ENCODE results near the gene KIAA1755.

KIAA1755 gene

GRCh38 chr20:38217791-38218565, 42.6 kb downstream of the KIAA1755 start:
- no peak for DNase-seq

GRCh38 chr20:38216746-38217595, 43.6 kb downstream of the KIAA1755 start:
- no peak for DNase-seq

DNA sequence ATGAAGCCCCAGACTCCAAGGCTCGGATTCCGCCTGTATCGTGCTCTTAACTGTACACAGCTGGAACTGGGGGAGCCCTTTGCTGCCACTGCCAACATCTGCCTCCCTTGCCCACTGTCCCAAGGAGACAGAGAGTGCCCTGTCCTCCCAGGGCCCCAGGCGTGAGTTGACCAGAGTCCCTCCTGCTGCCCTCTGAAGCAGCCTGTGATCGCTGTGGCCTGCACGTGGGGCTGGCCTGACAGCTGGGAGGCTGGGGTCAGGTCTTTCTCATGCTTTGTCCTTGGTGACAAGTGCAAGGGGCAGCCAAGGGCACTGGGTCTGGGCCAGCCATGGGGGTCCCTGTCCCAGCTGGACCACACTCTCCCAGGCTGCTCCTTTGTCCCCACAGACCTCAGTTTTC, 44.3 kb downstream of the KIAA1755 start:
- DNase-seq, result no peak

GRCh38 chr20:38215194-38216182, 45.0 kb downstream of the KIAA1755 start:
- DNase-seq, result no peak

DNA sequence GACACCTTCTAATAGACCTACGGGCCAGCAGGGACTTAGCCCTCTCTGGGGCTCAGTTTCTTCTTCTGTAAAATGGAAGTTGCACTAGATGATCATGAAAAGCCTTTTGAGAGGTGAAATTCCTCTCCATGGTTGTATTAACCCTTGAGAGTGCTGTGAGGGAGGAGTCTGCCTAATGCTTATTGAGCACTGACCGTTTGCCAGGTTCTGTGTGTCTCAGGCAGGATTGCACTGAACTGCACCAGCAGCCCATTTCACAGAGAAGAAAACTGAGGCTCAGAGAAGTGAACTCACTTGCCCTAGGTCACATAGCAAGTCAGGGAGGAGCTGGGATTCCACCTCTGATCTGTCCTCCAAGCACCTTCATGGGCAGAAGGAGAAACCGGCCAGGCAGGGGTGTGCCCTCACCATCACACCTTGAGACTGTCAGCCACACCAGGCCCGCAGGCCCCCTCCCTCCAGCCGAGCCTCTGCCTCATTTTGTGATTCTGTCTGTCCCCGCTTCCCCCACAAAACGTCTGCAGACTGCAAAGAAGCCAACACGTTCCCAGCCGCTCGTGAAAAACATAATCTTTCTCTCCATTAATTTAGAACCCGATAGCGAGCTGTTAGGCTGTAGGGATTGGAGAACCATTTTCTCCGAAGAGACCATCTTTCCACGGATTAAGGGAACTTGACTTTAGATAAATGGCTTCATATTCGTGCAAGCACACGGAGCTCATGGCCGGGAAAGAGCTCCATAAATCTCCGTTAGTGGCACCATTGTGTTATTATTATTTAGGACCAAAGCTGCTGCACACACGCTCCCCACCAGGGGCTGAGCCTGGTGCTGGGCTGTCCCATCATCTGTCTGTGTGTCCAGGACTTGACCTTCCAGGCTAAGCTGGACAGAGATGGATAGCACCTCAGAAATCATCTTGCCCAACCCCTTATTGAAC, 46.0 kb downstream of the KIAA1755 start:
- no peak for DNase-seq

DNA sequence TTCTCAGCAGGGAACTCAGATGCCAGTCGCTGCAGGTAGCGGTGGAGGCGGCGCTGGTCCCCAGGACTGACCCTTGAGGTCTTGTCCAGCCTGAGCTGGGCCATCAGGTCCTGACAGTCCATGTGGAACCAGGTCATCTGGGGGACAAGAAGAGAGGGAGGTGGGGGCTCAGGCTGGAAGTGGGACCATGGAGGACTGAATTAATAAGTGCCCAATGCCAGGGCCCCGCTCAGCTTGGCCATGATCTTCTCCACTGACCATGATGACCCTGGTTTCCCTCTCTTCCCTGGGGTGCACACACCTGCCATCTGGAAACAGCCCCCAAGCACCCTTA, 47.0 kb downstream of the KIAA1755 start:
- no peak for DNase-seq

DNA sequence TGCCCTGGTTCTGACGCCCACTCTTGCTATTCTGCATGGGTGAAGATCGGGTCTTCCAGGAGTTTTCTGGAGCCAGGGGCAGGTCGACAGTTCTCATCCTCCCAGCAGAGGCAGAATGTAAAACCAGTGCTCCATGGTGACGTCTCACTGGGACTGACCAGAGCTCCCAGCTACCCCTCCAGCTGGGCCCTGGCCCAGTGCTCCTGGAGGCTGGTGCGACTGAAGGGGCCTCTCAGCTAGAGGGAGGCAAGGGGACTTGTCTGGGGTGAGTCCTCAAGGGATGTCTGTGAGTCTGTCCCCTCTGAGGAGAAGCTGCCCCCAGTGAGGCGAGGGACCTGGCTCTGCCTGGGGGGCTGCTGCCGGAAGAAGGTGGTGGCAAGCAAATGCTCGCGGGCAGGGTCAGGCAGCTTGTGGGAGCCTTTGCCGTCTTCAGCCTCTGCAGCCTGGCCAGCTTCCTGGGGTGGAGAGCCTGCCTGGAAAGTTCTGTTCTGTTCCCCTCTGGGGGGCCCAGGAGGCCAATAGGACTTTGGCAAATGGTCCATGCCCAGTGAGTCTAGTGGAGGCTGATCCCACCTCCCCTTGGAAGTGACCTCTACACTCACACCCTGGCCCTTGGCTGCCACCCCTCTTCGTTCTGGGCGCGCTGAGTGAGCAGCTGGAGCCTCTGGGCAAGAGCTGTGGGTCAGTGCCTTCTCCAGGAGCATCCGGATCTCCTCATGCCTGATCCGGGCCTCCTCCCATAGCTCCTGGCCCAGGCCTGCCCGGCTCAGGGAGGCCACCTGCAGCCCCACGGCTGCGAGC, 47.5 kb downstream of the KIAA1755 start:
- no peak for DNase-seq

- no peak for DNase-seq
These were observed 49.1 kb downstream of the KIAA1755 start for GRCh38 chr20:38211200-38212097.

DNA sequence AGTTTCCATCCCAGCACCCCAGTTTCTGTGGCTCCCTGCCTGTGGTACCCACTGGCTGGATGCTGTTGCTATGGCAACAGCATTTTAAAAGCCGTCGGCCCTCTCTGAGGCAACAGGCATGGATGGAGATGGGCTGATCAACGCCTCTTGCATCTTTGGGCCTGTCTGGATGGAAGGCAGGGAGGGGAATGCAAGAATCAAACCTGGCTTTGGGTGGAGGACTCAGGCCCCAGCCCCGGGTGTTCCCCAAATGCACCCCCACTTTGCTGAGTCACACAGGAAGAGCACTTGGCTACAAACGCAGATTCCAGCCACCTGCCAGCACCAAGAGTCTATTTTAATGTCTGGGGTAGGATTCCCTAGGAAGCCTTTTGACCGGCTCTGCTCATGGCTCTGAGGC, 49.8 kb downstream of the KIAA1755 start:
- DNase-seq, result no peak

GRCh38 chr20:38209736-38210405, 50.7 kb downstream of the KIAA1755 start:
- no peak for DNase-seq

- no peak for DNase-seq
These were observed 51.4 kb downstream of the KIAA1755 start for GRCh38 chr20:38209054-38209675.

GRCh38 chr20:38208523-38208922, 52.0 kb downstream of the KIAA1755 start:
- no peak for DNase-seq

GRCh38 chr20:38208088-38208487, 52.4 kb downstream of the KIAA1755 start:
- DNase-seq, result no peak

GRCh38 chr20:38207621-38208020, 52.9 kb downstream of the KIAA1755 start:
- no peak for DNase-seq

GRCh38 chr20:38205001-38205400, 55.5 kb downstream of the KIAA1755 start:
- no peak for DNase-seq

DNA sequence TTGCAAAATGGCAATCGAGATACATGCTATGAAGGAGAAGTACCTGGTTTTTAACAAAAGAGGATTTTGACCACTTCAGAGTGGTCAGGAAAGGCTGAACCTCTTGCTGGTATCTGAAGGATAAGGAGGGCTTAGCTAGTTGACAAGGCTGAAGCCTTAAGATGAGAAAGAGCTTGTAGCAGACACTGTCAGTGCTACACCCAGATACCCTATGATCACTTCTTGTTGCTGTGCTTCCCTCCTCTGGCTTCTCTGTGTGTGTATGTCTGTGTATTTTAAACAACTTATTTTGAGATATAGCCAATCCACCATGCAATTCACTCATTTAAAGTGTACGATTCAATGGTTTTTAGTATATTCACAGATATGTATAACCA, 56.6 kb downstream of the KIAA1755 start:
- DNase-seq, result no peak

DNA sequence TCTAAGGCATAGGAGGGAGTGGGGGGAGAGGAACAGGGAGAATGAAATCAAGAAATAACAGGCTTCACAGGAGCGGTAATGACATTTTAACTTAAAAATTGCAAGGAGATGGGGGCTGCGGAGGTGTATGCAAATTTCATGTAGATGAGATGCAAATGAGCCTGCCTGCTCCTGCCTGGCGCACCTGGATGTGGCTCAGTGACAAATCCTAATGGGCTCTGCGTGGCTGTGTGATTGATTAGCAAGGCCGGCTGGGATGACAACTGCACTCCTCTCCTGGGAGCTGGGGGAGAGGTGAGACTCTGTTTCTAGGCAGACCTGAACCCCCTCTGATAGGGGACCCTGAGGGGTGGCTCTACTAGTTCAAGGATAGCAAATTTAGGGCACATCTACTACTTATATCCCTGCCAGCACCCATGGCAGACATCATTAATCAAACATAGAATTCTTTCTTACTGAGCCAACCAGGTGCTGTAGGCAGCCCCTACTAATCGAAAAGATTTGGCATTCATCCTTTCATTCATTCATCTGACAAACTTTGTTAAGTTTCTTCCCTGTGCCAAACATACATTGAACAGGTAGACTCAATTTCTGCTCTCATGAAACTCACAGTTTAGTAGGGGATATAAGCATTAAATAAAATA, 57.1 kb downstream of the KIAA1755 start:
- no peak for DNase-seq

GRCh38 chr20:38202982-38203293, 57.6 kb downstream of the KIAA1755 start:
- no peak for DNase-seq
